Hepatocyte (in vitro differentiated cells): ENCODE results near the gene MBNL3. TPM values are rescaled to one million over a fixed set of nuclear protein-coding genes. Genes with fewer than 3 reads are reported as not detected.

Experiments
- DNase-seq: peaks from one replicate; pipeline ENCODE4 v3.0.0-alpha.2; 2016; ENCODE audit warnings: low spot score
- H2AFZ ChIP-seq: fragments of 200-600 bp; sonication (generic); 2 replicates; pipeline ENCODE4 v1.6.0; 2016; ENCODE audit warnings: antibody characterized with exemption, mild to moderate bottlenecking
- H3K27ac ChIP-seq: fragments of 200-600 bp; sonication (generic); 2 replicates; pipeline ENCODE4 v1.5.1; 2016; ENCODE audit warnings: mild to moderate bottlenecking
- H3K27me3 ChIP-seq: fragments of 200-600 bp; sonication (generic); 2 replicates; pipeline ENCODE4 v1.6.1; 2016
- H3K36me3 ChIP-seq: fragments of 200-600 bp; sonication (generic); replicated peaks from 2 replicates; pipeline ENCODE4 v1.5.1; 2016; ENCODE audit warnings: low read depth; ENCODE audit not compliant: insufficient read depth
- H3K4me1 ChIP-seq: fragments of 200-600 bp; sonication (generic); 2 replicates; pipeline ENCODE4 v1.5.1; 2016; ENCODE audit warnings: mild to moderate bottlenecking, moderate library complexity; ENCODE audit not compliant: insufficient read depth
- H3K4me2 ChIP-seq: fragments of 200-600 bp; sonication (generic); 2 replicates; pipeline ENCODE4 v1.6.0; 2016
- H3K4me3 ChIP-seq: fragments of 200-600 bp; sonication (generic); 2 replicates; pipeline ENCODE4 v1.5.1; 2016; ENCODE audit warnings: mild to moderate bottlenecking
- H3K79me2 ChIP-seq: fragments of 200-600 bp; sonication (generic); 2 replicates; pipeline ENCODE4 v1.6.0; 2017; ENCODE audit warnings: mild to moderate bottlenecking
- H3K9me2 ChIP-seq: fragments of 200-600 bp; sonication (generic); replicated peaks from 2 replicates; pipeline ENCODE4 v1.6.0; 2017; ENCODE audit warnings: mild to moderate bottlenecking; ENCODE audit not compliant: insufficient read depth
- H3K9me3 ChIP-seq: fragments of 200-600 bp; sonication (generic); 2 replicates; pipeline ENCODE4 v1.5.1; 2016; ENCODE audit warnings: low read depth, mild to moderate bottlenecking
- H4K20me1 ChIP-seq: fragments of 200-600 bp; sonication (generic); 2 replicates; pipeline ENCODE4 v1.6.0; 2016; ENCODE audit warnings: mild to moderate bottlenecking; ENCODE audit not compliant: insufficient read depth, poor library complexity, severe bottlenecking
- CTCF ChIP-seq: fragments of 200-600 bp; sonication (generic); IDR thresholded peaks from 2 replicates; pipeline ENCODE4 v1.5.1; 2016; ENCODE audit warnings: antibody characterized with exemption, mild to moderate bottlenecking; ENCODE audit not compliant: poor library complexity
- EZH2 ChIP-seq: fragments of 200-600 bp; sonication (generic); IDR thresholded peaks from 2 replicates; pipeline ENCODE4 v1.6.1; 2016; ENCODE audit warnings: antibody characterized with exemption, mild to moderate bottlenecking, borderline replicate concordance
- EZH2phosphoT487 ChIP-seq: fragments of 200-600 bp; sonication (generic); IDR thresholded peaks from one replicate; pipeline ENCODE4 v1.6.1; 2018; ENCODE audit warnings: antibody characterized with exemption, mild to moderate bottlenecking, low read depth, moderate library complexity; ENCODE audit not compliant: unreplicated experiment, severe bottlenecking
- WGBS: methylation state at CpG from one replicate; pipeline ENCODE4 v1.1.6; 2016; ENCODE audit warnings: low lambda C conversion rate; ENCODE audit errors: missing lambda C conversion rate; 5-methylcytosine and 5-hydroxymethylcytosine counted together
- polyA plus RNA-seq: library from polyadenylated mRNA; unstranded; fragments of >200 nt; fragmentation: Nextera tagmentation; extraction: Ambion mirVana; gene quantifications from 2 replicates; pipeline ENCODE4 v1.2.1, GENCODE V29; 2016
- total RNA-seq: library from RNA; depleted of rRNA; stranded (reverse); fragments of >200 nt; gene quantifications from 2 replicates; pipeline ENCODE4 v1.2.3, GENCODE V29; 2014

MBNL3 gene
- total and polyA plus RNA-seq, 2 experiments from 2014 or later = 9.6 to 90.5 TPM

- H4K20me1 ChIP-seq = no peaks in the 10 kb centered on the region
- H3K27ac ChIP-seq = no peak overlapping the region
- H3K4me2 ChIP-seq = no peak overlapping the region
- H3K27me3 ChIP-seq = no peaks in the 10 kb centered on the region
- H2AFZ ChIP-seq = no peak overlapping the region
- no peaks in the 10 kb centered on the region for H3K36me3 ChIP-seq
- H3K9me2 ChIP-seq = no peaks in the 10 kb centered on the region
- H3K9me3 ChIP-seq = peaks cover 5% of the 10 kb centered on the region
- no peak for DNase-seq
- H3K79me2 ChIP-seq = no peaks in the 10 kb centered on the region
- no peak overlapping the region for H3K4me3 ChIP-seq
- H3K4me1 ChIP-seq = no peaks in the 10 kb centered on the region
- no peak for TF ChIP-seq EZH2phosphoT487
- TF ChIP-seq CTCF = no peak
- TF ChIP-seq EZH2 = no peak
- WGBS = 84% methylated on average over 9 of the region's 9 CpGs
Measured at GRCh38 chrX:132406106-132406505, 82.7 kb downstream of the MBNL3 start.

- WGBS = 69% methylated on average over 5 of the region's 5 CpGs
- Histone ChIP-seq H4K20me1 (no peaks in the 10 kb centered on the region), H3K4me1 (no peaks in the 10 kb centered on the region), H3K9me2 (no peaks in the 10 kb centered on the region), H3K36me3 (no peaks in the 10 kb centered on the region), H3K79me2 (no peaks in the 10 kb centered on the region), H3K27me3 (no peaks in the 10 kb centered on the region), H3K27ac (peak overlapping the region; percentile 21), H3K4me2 (no peak overlapping the region), H3K9me3 (peaks cover 5% of the 10 kb centered on the region), H2AFZ (no peak overlapping the region), H3K4me3 (no peak overlapping the region)
- TF ChIP-seq EZH2phosphoT487 (no peak), EZH2 (no peak), CTCF (no peak)
- no peak for DNase-seq
Measured at GRCh38 chrX:132404266-132404665, 84.6 kb downstream of the MBNL3 start.

- Histone ChIP-seq H3K9me3 (no peaks in the 10 kb centered on the region), H3K9me2 (no peaks in the 10 kb centered on the region), H2AFZ (no peak overlapping the region), H3K4me1 (no peaks in the 10 kb centered on the region), H3K4me3 (no peak overlapping the region), H4K20me1 (no peaks in the 10 kb centered on the region), H3K27me3 (no peaks in the 10 kb centered on the region), H3K4me2 (no peak overlapping the region), H3K36me3 (no peaks in the 10 kb centered on the region), H3K27ac (no peak overlapping the region), H3K79me2 (no peaks in the 10 kb centered on the region)
- 67% methylated on average over 1 of the region's 1 CpG for WGBS
- no peak for TF ChIP-seq CTCF
- TF ChIP-seq EZH2phosphoT487 = no peak
- no peak for TF ChIP-seq EZH2
- no peak for DNase-seq
Measured at GRCh38 chrX:132401935-132402334, 86.9 kb downstream of the MBNL3 start.

- Histone ChIP-seq H4K20me1 (no peaks in the 10 kb centered on the region), H3K4me2 (no peak overlapping the region), H2AFZ (no peak overlapping the region), H3K4me3 (no peak overlapping the region), H3K27ac (no peak overlapping the region), H3K36me3 (no peaks in the 10 kb centered on the region), H3K79me2 (no peaks in the 10 kb centered on the region), H3K4me1 (no peaks in the 10 kb centered on the region), H3K27me3 (no peaks in the 10 kb centered on the region), H3K9me3 (no peaks in the 10 kb centered on the region), H3K9me2 (no peaks in the 10 kb centered on the region)
- DNase-seq = no peak
- TF ChIP-seq EZH2 (no peak), EZH2phosphoT487 (no peak), CTCF (no peak)
- 79% methylated on average over 1 of the region's 1 CpG for WGBS
Measured at GRCh38 chrX:132400706-132401105, 88.1 kb downstream of the MBNL3 start.
